Right ventricle myocardium superior (tissue), 1 donor: Measurements from ENCODE around the gene TSPAN19. TPM values are rescaled to one million over a fixed set of nuclear protein-coding genes. Genes with fewer than 3 reads are reported as not detected.

Experiments
- total RNA-seq: library from RNA; stranded (reverse); fragmentation: NEBNext Ultra II Directional; extraction: Animal tissue kit (Norgen Biotek cat#: 25700); gene quantifications from one replicate; pipeline ENCODE4 v1.2.1, GENCODE V29; 2021
- donor health status: DM: no; HTN: yes; CAD: no; lungs with severe emphysema.

Gene TSPAN19
- total RNA-seq, 1 donor from 2014 or later, result 0.27 TPM

Other genes with a start within 250 kb of the TSPAN19 start
- not detected for gene SLC6A15, start 123.5 kb downstream of the TSPAN19 start, total RNA-seq
- gene LRRIQ1, start 74 bp upstream of the TSPAN19 start, total RNA-seq, result 0.22 TPM
- not detected for gene ALX1, start 243.9 kb upstream of the TSPAN19 start, total RNA-seq